WTC11 (cell line): ENCODE measurements around the gene ADGRF3. TPM values are rescaled to one million over a fixed set of nuclear protein-coding genes. Genes with fewer than 3 reads are reported as not detected.

Experiments
- ATAC-seq: fragments of 200-7000 bp; cut with Tn5 transposase; 2 replicates; pipeline ENCODE4 v1.10.0; 2021; ENCODE audit warnings: mild to moderate bottlenecking, moderate library complexity
- CTCF ChIA-PET: fragments of 300-600 bp; sonication (Branson Sonifier 250); formaldehyde crosslinking; loops from one replicate; lab custom pipeline; 2021; ENCODE audit warnings: antibody characterized with exemption; lab: Charles Lee
- POLR2A ChIA-PET: fragments of 350-600 bp; sonication (Branson Sonifier 250); formaldehyde crosslinking; loops from one replicate; lab custom pipeline; 2021; ENCODE audit warnings: antibody characterized with exemption; lab: Charles Lee
- DNase-seq: peaks from one replicate; pipeline ENCODE4 v3.0.0; 2021; ENCODE audit warnings: low spot score
- H3K27ac Mint-ChIP-seq: 2 replicates; pipeline ENCODE4 v1.8.0; 2021; ENCODE audit warnings: mixed read lengths
- H3K27me3 Mint-ChIP-seq: 2 replicates; pipeline ENCODE4 v1.8.0; 2021; ENCODE audit warnings: low read depth, mild to moderate bottlenecking, moderate library complexity, mixed read lengths
- H3K36me3 Mint-ChIP-seq: 2 replicates; pipeline ENCODE4 v1.8.0; 2021; ENCODE audit warnings: mixed read lengths
- H3K4me1 Mint-ChIP-seq: 2 replicates; pipeline ENCODE4 v1.8.0; 2022; ENCODE audit warnings: mixed read lengths
- H3K4me3 Mint-ChIP-seq: 2 replicates; pipeline ENCODE4 v1.8.0; 2021; ENCODE audit warnings: mild to moderate bottlenecking, moderate library complexity, mixed read lengths
- H3K9me3 Mint-ChIP-seq: 2 replicates; pipeline ENCODE4 v1.8.0; 2021; ENCODE audit warnings: mixed read lengths
- EMX1 ChIP-seq: fragments of 250-450 bp; sonication (Bioruptor Pico); IDR thresholded peaks from 2 replicates; pipeline ENCODE4 v1.8.0; 2021; ENCODE audit warnings: mild to moderate bottlenecking
- GTF2I ChIP-seq: fragments of 250-450 bp; sonication (Bioruptor Pico); conservative IDR thresholded peaks from 2 replicates; pipeline ENCODE4 v1.4.0; 2021; ENCODE audit warnings: mild to moderate bottlenecking
- HMGXB4 ChIP-seq: sonication (generic); formaldehyde crosslinking; IDR thresholded peaks from 2 replicates; pipeline ENCODE4 v1.8.1; 2023; ENCODE audit warnings: mild to moderate bottlenecking, moderate library complexity, missing genetic modification reagents
- NFATC4 ChIP-seq: fragments of 250-450 bp; sonication (Bioruptor Pico); IDR thresholded peaks from 2 replicates; pipeline ENCODE4 v1.9.0; 2021; ENCODE audit warnings: mild to moderate bottlenecking
- NFE2L1 ChIP-seq: sonication (generic); formaldehyde crosslinking; IDR thresholded peaks from 2 replicates; pipeline ENCODE4 v1.8.1; 2023; ENCODE audit warnings: missing genetic modification reagents
- RELA ChIP-seq: sonication (generic); formaldehyde crosslinking; IDR thresholded peaks from 2 replicates; pipeline ENCODE4 v1.8.1; 2022; ENCODE audit warnings: missing genetic modification reagents, mild to moderate bottlenecking, borderline replicate concordance
- RORB ChIP-seq: fragments of 250-450 bp; sonication (Bioruptor Pico); IDR thresholded peaks from 2 replicates; pipeline ENCODE4 v1.9.0; 2021; ENCODE audit warnings: mild to moderate bottlenecking
- SMAD3 ChIP-seq: sonication (generic); formaldehyde crosslinking; IDR thresholded peaks from 2 replicates; pipeline ENCODE4 v1.8.0; 2022; ENCODE audit warnings: missing genetic modification reagents, mild to moderate bottlenecking, borderline replicate concordance
- STAT6 ChIP-seq: sonication (generic); formaldehyde crosslinking; conservative IDR thresholded peaks from 2 replicates; pipeline ENCODE4 v1.8.1; 2023; ENCODE audit warnings: mild to moderate bottlenecking, low read depth, missing genetic modification reagents, moderate library complexity
- TEAD1 ChIP-seq: sonication (generic); formaldehyde crosslinking; IDR thresholded peaks from 2 replicates; pipeline ENCODE4 v1.8.0; 2022; ENCODE audit warnings: mild to moderate bottlenecking, missing genetic modification reagents
- USF1 ChIP-seq: sonication (generic); formaldehyde crosslinking; IDR thresholded peaks from 2 replicates; pipeline ENCODE4 v1.8.0; 2022; ENCODE audit warnings: mild to moderate bottlenecking, missing genetic modification reagents
- ZBTB21 ChIP-seq: sonication (generic); formaldehyde crosslinking; IDR thresholded peaks from 2 replicates; pipeline ENCODE4 v1.8.1; 2023; ENCODE audit warnings: mild to moderate bottlenecking, missing genetic modification reagents, borderline replicate concordance
- ZNF232 ChIP-seq: sonication (generic); formaldehyde crosslinking; IDR thresholded peaks from 2 replicates; pipeline ENCODE4 v1.8.0; 2022; ENCODE audit warnings: mild to moderate bottlenecking, missing genetic modification reagents
- ZNF263 ChIP-seq: sonication (generic); formaldehyde crosslinking; IDR thresholded peaks from 2 replicates; pipeline ENCODE4 v1.8.1; 2022; ENCODE audit warnings: low read depth, mild to moderate bottlenecking, moderate library complexity, missing genetic modification reagents
- ZNF396 ChIP-seq: fragments of 250-450 bp; sonication (Bioruptor Pico); IDR thresholded peaks from 2 replicates; pipeline ENCODE4 v1.8.0; 2021; ENCODE audit warnings: mild to moderate bottlenecking, moderate library complexity, borderline replicate concordance
- ZNF423 ChIP-seq: fragments of 250-450 bp; sonication (Bioruptor Pico); IDR thresholded peaks from 2 replicates; pipeline ENCODE4 v2.1.2; 2022; ENCODE audit warnings: mild to moderate bottlenecking, moderate library complexity
- ZNF671 ChIP-seq: fragments of 250-450 bp; sonication (Bioruptor Pico); IDR thresholded peaks from 2 replicates; pipeline ENCODE4 v1.8.0; 2021; ENCODE audit warnings: mild to moderate bottlenecking
- total RNA-seq: library from RNA; stranded (reverse); gene quantifications from 3 replicates; pipeline ENCODE4 v1.2.3, GENCODE V29; 2021
- TF ChIP-seq, protein P1 (sequence below): sonication (generic); formaldehyde crosslinking; IDR thresholded peaks from 2 replicates; pipeline ENCODE4 v1.8.0; 2022; ENCODE audit warnings: missing genetic modification reagents
- TF ChIP-seq, protein P2 (sequence below): sonication (generic); formaldehyde crosslinking; IDR thresholded peaks from 2 replicates; pipeline ENCODE4 v1.8.0; 2023; ENCODE audit warnings: missing genetic modification reagents, mild to moderate bottlenecking, borderline replicate concordance

Gene ADGRF3
- total RNA-seq, 1 experiment from 2014 or later, result 0.48 TPM

GRCh38 chr2:26302846-26303245 is 43.7 kb downstream of the ADGRF3 start:
- ATAC-seq (no peak), DNase-seq (no peak)
- Mint-ChIP-seq H3K27me3 (no peaks in the 10 kb centered on the region), H3K4me1 (peaks cover 12% of the 10 kb centered on the region), H3K9me3 (no peaks in the 10 kb centered on the region), H3K4me3 (no peak overlapping the region), H3K27ac (no peak overlapping the region), H3K36me3 (peaks cover 5% of the 10 kb centered on the region; the same call in 1 of the 2 replicates)
- ChIA-PET CTCF (no interaction called here), POLR2A (no interaction called here)
- no peak for TF ChIP-seq ZNF232
- TF ChIP-seq RELA (CRISPR knock-in tag), result no peak
- TF ChIP-seq GTF2I (CRISPR knock-in tag), result no peak

DNA sequence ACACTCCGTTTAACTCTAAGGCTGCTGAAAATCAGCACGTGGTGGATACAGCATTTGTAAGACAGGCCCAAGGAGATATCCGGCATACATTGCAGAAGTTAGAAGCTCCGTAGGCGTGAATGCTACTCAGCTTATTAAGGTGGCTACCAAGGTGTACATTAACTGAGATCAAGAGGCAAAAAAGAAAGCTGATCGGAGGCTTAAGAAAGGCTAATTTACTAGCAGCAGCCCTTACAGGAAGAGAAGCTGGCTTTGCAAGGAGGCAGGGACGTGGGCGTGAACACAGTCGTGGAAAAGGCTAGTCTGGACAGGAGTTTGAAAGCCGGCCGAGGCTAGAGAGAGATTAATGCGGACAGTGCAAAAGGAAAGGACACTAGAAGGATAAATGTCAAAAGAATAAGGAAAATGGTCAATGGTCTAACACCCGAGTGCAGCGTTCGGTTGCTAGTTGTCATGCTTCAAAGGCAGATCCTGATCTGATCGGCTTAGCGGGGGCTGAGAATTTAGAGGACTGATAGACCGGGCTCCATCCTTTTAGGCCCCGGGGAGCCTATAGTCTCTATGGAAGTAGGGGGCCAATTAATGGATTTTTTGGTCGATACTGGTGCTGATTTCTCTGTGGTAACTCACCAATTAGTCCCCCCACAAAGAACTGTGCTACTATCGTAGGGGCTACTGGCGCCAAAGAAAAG is 46.2 kb downstream of the ADGRF3 start:
- ChIA-PET CTCF (interaction anchor here (0.8 to 1.5 kb wide), 5 partner anchors 12 to 202 kb away, joined by 3 to 6 read pairs (median 3); partner anchors contain the start of genes HADHA and HADHB), POLR2A (interaction anchor here (0.5 to 3.6 kb wide), 5 partner anchors 17 to 169 kb away, joined by 3 to 27 read pairs (median 4); partner anchors contain the start of genes HADHA, HADHB and SELENOI)
- Mint-ChIP-seq H3K36me3 (peaks cover 5% of the 10 kb centered on the region; the same call in 1 of the 2 replicates), H3K9me3 (no peaks in the 10 kb centered on the region), H3K27ac (no peak overlapping the region), H3K4me3 (no peak overlapping the region), H3K27me3 (no peaks in the 10 kb centered on the region), H3K4me1 (peaks cover under 1% of the 10 kb centered on the region)
- ATAC-seq (no peak), DNase-seq (no peak)
- TF ChIP-seq, protein P1, sequence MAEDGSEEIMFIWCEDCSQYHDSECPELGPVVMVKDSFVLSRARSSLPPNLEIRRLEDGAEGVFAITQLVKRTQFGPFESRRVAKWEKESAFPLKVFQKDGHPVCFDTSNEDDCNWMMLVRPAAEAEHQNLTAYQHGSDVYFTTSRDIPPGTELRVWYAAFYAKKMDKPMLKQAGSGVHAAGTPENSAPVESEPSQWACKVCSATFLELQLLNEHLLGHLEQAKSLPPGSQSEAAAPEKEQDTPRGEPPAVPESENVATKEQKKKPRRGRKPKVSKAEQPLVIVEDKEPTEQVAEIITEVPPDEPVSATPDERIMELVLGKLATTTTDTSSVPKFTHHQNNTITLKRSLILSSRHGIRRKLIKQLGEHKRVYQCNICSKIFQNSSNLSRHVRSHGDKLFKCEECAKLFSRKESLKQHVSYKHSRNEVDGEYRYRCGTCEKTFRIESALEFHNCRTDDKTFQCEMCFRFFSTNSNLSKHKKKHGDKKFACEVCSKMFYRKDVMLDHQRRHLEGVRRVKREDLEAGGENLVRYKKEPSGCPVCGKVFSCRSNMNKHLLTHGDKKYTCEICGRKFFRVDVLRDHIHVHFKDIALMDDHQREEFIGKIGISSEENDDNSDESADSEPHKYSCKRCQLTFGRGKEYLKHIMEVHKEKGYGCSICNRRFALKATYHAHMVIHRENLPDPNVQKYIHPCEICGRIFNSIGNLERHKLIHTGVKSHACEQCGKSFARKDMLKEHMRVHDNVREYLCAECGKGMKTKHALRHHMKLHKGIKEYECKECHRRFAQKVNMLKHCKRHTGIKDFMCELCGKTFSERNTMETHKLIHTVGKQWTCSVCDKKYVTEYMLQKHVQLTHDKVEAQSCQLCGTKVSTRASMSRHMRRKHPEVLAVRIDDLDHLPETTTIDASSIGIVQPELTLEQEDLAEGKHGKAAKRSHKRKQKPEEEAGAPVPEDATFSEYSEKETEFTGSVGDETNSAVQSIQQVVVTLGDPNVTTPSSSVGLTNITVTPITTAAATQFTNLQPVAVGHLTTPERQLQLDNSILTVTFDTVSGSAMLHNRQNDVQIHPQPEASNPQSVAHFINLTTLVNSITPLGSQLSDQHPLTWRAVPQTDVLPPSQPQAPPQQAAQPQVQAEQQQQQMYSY (CRISPR knock-in tag), result no peak
- TF ChIP-seq ZBTB21 (no peak), ZNF671 (CRISPR knock-in tag) (no peak), SMAD3 (no peak), RELA (CRISPR knock-in tag) (no peak), HMGXB4 (CRISPR knock-in tag) (no peak), ZNF232 (no peak), NFATC4 (CRISPR knock-in tag) (no peak), ZNF423 (CRISPR knock-in tag) (no peak), NFE2L1 (CRISPR knock-in tag) (no peak), TEAD1 (no peak), ZNF263 (no peak), RORB (CRISPR knock-in tag) (no peak), GTF2I (CRISPR knock-in tag) (no peak), ZNF396 (CRISPR knock-in tag) (no peak), EMX1 (CRISPR knock-in tag) (no peak), USF1 (CRISPR knock-in tag) (no peak), STAT6 (CRISPR knock-in tag) (no peak)
- TF ChIP-seq, protein P2, sequence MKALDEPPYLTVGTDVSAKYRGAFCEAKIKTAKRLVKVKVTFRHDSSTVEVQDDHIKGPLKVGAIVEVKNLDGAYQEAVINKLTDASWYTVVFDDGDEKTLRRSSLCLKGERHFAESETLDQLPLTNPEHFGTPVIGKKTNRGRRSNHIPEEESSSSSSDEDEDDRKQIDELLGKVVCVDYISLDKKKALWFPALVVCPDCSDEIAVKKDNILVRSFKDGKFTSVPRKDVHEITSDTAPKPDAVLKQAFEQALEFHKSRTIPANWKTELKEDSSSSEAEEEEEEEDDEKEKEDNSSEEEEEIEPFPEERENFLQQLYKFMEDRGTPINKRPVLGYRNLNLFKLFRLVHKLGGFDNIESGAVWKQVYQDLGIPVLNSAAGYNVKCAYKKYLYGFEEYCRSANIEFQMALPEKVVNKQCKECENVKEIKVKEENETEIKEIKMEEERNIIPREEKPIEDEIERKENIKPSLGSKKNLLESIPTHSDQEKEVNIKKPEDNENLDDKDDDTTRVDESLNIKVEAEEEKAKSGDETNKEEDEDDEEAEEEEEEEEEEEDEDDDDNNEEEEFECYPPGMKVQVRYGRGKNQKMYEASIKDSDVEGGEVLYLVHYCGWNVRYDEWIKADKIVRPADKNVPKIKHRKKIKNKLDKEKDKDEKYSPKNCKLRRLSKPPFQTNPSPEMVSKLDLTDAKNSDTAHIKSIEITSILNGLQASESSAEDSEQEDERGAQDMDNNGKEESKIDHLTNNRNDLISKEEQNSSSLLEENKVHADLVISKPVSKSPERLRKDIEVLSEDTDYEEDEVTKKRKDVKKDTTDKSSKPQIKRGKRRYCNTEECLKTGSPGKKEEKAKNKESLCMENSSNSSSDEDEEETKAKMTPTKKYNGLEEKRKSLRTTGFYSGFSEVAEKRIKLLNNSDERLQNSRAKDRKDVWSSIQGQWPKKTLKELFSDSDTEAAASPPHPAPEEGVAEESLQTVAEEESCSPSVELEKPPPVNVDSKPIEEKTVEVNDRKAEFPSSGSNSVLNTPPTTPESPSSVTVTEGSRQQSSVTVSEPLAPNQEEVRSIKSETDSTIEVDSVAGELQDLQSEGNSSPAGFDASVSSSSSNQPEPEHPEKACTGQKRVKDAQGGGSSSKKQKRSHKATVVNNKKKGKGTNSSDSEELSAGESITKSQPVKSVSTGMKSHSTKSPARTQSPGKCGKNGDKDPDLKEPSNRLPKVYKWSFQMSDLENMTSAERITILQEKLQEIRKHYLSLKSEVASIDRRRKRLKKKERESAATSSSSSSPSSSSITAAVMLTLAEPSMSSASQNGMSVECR (CRISPR knock-in tag), result no peak
